GM20000 (cell line): ENCODE results near the gene SHC4.

Experiments used
- DNase-seq: peaks from one replicate; pipeline ENCODE4 v3.0.0; 2012; ENCODE audit warnings: low spot score
- TF ChIP-seq, protein P1 (sequence below): IDR thresholded peaks from 2 replicates; pipeline ENCODE4 v1.5.1; 2012; ENCODE audit warnings: mild to moderate bottlenecking, control low read depth; ENCODE audit errors: extremely low read depth, missing control alignments

Gene SHC4

DNA sequence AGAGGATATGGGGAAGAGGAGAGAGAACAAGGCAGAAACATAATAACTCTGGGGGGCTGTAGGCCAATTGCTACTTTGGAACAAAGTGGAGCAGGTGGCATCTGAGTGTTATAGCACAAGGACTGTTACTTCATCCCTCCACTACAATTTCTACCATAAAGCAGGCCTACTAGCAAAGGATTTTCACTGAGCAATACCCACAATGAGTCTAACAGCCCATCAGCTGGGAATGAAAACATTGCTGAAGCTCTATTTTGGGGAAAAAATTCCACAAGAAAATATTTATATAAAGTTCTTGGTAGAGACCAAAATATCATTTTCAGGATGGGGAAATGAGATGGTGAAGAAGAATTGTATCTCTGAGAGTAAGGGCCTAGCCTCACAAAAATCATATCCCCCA lies 3.6 kb upstream of the SHC4 start:
- no peak for DNase-seq
- TF ChIP-seq, protein P1, sequence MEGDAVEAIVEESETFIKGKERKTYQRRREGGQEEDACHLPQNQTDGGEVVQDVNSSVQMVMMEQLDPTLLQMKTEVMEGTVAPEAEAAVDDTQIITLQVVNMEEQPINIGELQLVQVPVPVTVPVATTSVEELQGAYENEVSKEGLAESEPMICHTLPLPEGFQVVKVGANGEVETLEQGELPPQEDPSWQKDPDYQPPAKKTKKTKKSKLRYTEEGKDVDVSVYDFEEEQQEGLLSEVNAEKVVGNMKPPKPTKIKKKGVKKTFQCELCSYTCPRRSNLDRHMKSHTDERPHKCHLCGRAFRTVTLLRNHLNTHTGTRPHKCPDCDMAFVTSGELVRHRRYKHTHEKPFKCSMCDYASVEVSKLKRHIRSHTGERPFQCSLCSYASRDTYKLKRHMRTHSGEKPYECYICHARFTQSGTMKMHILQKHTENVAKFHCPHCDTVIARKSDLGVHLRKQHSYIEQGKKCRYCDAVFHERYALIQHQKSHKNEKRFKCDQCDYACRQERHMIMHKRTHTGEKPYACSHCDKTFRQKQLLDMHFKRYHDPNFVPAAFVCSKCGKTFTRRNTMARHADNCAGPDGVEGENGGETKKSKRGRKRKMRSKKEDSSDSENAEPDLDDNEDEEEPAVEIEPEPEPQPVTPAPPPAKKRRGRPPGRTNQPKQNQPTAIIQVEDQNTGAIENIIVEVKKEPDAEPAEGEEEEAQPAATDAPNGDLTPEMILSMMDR, result no peak

DNA sequence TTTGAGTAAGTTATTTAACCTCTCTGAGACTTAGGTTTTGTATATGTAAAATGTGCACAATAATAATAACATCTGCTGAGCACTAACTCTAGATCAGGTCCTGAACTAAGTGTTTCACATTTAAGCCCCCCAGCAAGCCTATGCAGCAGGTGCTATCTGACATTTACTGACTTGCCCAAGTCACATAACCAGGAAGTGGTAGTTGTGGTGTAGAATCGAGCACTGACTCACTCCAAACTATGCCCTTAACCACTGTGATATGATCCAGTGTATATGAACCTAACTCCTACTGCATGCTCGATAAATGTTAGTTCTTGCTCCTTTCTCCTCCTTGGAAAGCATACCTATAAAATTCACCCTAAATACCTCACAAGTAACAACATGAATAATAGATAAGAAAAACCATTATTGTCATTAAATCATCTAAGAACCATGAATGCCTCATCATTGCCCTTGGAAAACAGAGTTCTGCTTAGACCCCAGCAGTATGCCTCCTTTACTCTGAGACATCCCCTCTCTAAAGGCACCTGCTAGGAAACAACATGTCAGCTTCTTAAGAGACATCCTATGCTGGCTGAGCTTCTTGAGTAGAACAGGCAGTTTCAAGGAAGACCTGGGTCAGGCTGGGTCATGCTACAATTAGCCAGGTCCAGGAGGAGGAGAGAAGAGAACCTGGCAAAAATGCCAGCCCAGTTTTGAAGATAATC lies 3.0 kb upstream of the SHC4 start:
- TF ChIP-seq, protein P1, result no peak
- DNase-seq, result peak; percentile 54

DNA sequence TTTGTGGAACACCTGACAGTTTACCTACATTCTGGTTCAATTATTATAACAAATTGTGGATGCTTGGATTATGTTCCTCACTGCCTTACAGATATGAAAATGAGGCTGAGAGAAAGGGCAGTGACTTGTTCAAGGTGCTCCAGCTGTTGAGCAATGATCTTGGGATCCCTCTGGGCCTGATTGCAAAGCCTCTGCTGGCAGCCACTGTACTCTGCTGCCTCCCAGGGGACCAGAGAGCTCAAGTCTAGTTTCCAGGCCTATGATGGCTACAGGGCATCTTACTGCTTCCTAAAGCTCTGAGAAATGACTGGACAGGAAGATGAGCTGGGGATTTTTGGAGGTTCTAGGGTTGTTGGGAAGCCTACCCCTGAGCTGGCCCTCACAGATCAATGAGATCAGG lies 2.3 kb upstream of the SHC4 start:
- peak; percentile 48 for DNase-seq
- TF ChIP-seq, protein P1, result peak; percentile 35

DNA sequence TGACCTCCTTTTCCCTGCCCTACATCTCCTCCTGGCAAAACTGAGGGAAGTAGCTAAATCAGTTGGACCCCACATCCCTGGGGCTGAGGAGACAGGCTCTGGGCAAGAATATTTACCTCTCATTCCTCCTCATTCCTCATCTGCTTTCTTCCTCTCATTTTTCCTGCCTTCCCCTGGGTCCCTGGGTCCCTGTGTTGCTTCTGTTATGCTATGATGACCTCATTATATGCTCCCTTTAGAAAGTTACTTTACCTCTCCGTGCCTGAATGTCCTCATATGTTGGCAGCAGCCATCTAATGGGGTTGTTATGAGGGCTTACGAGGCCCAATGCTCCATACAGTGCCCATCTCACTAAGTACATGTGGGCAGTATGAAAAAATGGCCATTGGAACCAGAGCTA lies 1.2 kb upstream of the SHC4 start:
- TF ChIP-seq, protein P1, result no peak
- no peak for DNase-seq

DNA sequence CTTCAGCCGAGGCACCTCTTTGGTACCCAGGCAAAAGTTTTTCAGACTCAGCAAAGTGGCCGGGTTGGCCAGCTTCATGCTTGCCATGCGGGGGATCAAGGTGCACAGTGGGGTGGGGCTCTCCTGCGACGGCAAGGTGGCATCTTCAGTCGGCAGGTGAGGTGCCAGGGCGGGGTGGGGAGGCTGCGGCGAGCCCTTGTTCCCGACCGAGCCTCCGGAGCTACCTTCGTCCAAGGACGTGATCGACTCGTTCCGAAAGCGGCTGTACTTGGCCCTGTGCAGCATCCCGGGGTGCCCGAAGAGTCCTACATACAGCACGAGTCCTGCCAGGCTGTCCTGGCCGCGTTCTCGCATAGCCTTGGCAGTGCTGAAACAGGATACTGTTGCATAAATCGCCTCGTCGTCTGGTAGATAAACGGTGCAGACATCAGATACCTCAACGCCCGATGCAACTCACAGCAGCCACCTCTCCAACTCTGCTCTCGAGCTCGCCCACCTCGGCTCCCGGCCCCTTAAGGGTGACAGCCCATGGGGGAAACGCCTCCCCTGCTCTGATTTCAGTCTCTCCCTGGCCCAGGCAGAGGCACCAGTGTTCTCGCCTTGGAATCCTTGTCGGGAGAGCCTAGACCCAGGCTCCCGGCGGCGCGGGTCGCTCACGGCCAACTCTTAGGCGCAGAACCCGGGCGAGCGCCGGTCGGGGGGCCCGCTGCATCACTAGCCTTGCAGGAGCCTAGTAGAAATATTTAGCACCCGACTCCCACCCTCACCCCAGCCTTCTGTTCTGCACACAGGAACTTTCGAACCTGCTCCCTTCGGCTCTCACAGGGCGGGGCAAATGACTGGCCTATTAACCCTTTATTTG lies 826 bp downstream of the SHC4 start:
- TF ChIP-seq, protein P1, result no peak
- no peak for DNase-seq

DNA sequence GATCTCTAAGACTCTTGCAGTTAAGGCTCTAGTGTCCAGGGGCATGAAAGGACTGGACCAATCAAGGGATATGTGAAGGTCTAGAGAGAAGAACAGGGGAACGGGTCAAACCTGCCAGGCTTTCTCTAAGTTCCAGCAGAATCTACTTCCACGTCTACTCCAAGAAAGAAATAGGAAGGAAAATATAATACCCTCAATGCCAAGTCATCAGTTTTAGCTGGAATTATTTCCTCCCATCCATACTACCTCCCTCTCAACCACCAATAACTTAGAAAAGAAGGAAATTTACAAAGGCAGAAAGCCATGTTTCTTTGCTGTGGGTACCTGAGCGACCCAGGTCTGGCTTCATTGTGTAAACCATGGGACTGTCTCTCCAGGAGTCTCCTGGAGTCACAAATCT lies 7.8 kb downstream of the SHC4 start:
- DNase-seq, result no peak
- TF ChIP-seq, protein P1, result no peak

DNA sequence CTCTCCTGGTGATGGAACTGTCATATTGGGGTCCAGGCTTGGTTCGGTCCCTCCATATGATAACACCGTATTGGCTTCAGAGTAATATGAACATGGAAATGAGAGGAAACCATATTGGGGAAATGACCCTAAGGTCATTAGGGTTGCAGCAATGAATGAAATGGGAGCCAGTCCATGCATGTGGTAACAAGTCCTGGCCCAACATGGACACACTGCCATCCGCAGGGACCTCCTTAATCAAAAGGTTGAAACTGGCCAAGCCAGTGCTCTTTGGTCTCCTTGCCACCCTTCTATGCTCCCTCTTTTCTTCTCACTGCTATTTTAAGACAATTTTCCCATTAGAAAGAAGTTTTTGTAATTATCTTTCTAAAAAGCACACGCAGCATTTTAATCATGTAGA lies 8.3 kb downstream of the SHC4 start:
- no peak for DNase-seq
- TF ChIP-seq, protein P1, result no peak
